GM18520 (cell line): ENCODE data around the gene FILIP1.
A peak's percentile ranks its signal among the peaks of the same experiment; 100 is the strongest.

Experiments
- ATAC-seq: cut with Tn5 transposase; IDR thresholded peaks from one replicate; pipeline ENCODE4 v1.9.1; 2021; ENCODE audit not compliant: unreplicated experiment

The FILIP1 gene

GRCh38 chr6:75382634-75382900 lies 111.0 kb downstream of the FILIP1 start:
- no peak for ATAC-seq

- no peak for ATAC-seq
Observed at GRCh38 chr6:75381877-75382633, 111.5 kb downstream of the FILIP1 start.

GRCh38 chr6:75379536-75379935 lies 114.1 kb downstream of the FILIP1 start:
- ATAC-seq = no peak

DNA sequence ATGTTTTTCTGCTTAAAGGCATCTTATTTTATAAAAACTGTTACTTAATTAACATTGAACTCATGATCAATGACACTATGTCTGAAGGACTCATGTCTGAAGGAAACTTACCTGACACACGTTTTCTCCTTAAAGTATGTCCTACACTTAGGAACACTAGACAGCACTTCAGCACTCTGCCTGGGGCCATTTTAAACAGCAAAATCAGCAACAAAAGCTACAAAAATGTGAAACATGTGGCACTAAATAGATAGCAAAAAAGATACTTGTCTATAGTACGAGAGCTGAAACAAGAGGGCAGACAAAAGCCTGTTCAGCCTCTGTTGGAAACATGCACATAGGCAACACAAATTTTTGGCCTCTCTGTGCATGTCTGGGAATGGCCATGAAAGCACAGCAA lies 115.5 kb downstream of the FILIP1 start:
- ATAC-seq = no peak

- no peak for ATAC-seq
Observed at GRCh38 chr6:75377386-75377785, 116.2 kb downstream of the FILIP1 start.

DNA sequence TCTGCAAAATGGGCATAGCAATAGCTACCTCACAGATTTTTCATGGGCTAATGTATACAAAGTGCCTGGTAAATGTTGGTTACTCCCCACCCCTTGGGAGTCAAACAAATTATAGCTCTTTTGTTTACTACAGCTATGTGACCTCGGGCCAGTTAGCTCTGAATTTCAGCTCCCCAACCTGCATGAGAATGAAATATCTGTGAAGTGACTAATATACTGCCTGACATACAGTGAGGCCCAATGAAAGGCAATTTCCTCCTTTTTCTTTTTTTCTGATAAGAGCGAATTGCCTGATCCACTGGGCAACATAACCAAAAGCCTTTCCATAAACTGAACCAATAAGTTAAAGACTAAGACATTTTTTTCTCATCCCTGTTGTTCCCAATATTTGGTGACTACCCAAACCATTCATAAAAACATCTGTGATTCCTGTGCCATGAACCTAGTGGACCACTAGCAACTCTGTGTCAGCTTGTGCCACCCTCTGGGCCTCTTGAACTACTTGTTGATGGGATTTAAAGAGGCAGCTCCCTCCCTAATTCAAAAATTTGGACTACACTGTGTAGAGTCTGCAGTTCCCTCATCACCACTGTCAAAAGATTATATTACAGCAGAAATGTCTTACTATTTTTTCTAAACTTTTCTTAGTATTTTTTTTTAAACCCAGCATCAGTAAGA lies 117.1 kb downstream of the FILIP1 start:
- no peak for ATAC-seq

DNA sequence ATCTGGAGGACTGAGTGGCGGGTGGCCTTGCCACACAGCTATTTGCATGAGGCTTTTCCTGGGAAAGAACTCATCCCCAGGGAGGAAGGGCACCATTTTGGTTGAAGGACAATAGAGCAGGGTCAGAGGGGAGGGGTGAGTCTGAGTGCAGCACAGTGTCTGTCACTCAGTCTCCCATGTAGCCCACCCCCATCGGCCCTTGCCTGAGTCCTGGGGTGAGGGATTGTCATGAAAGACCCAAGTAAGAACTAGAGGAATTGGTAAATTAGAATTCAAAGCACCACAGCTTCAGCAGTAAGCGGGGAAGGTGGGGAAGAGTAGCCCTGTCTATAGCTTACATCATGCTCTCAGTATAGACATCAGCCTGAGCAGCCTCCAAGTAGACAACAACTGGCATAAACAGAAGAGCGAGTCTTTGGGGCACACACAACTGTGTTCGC lies 118.6 kb downstream of the FILIP1 start:
- ATAC-seq = no peak

- no peak for ATAC-seq
Observed at GRCh38 chr6:75372884-75373283, 120.7 kb downstream of the FILIP1 start.

- no peak for ATAC-seq
Observed at GRCh38 chr6:75370011-75370410, 123.6 kb downstream of the FILIP1 start.

DNA sequence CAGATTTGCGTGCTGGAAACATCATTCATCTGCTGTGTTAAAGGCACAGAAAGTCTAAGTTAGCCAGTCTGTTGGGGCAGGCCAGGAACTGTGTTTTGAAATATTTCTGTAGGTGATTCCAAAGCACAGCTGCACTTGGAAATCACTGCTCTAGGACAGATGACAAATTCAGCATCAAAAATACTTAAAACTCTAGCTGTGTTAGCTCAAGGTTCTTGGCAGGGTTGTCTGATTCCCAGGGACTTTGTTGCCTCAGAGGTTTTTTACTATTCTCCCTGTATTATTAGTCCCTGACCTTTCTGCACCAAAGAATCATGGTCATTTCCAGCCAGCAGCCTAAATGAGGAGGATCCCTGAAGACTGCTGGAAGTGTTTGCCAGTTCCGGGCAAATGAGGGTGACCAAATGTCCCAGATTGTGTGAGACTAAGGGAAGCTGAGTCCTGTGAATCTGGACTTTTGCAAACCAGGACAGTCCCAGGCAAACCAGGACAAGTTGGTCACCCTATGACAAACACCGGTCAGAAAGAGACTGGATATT lies 124.7 kb downstream of the FILIP1 start:
- no peak for ATAC-seq

GRCh38 chr6:75368151-75368779 lies 125.3 kb downstream of the FILIP1 start:
- ATAC-seq = no peak

DNA sequence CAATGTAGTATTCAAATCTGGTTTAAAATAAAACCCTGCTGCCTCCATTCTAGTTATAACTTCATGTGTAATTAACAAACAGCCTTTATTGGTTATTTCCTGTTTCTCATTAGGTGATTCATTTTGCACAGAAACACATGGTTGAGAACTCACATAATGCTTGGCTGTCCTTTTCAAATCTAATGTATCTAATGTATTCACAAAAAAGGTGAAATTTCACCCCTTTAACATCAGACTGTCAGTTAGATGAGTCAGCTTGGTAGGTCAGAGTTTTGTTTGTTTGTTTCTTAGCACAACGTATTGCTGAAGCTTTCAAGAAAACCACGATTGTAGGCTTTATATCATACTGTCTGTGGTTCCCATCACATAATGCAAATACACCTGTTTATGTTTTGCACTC lies 130.3 kb downstream of the FILIP1 start:
- peak; percentile 69 for ATAC-seq

GRCh38 chr6:75353644-75354043 lies 140.0 kb downstream of the FILIP1 start:
- no peak for ATAC-seq

- no peak for ATAC-seq
Observed at GRCh38 chr6:75351570-75351969, 142.0 kb downstream of the FILIP1 start.

GRCh38 chr6:75350808-75351207 lies 142.8 kb downstream of the FILIP1 start:
- ATAC-seq = no peak

GRCh38 chr6:75350156-75350555 lies 143.4 kb downstream of the FILIP1 start:
- no peak for ATAC-seq

DNA sequence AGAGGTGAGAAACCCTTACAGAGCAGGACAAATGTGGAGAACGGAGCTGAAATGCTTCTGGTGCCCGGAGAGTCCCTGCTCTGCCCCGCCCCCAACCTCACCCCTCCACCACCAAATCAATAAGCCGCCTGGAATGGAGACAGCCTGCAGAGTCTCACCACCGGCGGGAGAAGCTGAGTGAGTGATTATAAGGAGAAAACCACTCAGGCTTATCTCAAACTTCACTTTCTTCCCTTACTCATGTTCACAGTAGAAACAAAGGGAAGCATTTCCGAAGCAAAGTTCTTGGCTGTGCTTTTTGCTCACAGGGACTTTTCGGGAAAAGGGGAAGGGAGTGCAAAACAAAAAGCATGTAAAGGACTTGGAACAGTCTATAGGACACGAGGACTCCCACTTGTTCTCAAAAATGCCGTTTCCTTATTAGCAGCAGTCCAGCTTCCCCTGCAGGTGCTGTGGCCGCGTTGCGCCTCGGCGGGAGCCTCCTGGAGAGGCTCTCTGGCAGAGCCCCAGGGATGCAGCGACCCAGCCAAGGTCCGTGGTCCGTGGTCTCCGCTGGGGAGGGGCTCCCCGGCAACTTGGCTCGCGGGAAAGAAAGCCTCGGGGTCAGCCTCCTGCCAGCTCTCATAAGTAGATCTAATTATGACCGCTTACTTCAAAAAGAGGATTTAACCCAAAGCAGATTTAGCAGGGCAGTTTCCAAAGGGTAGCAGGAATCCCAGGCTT lies 144.2 kb downstream of the FILIP1 start:
- no peak for ATAC-seq

GRCh38 chr6:75348882-75349261 lies 144.7 kb downstream of the FILIP1 start:
- ATAC-seq = no peak

DNA sequence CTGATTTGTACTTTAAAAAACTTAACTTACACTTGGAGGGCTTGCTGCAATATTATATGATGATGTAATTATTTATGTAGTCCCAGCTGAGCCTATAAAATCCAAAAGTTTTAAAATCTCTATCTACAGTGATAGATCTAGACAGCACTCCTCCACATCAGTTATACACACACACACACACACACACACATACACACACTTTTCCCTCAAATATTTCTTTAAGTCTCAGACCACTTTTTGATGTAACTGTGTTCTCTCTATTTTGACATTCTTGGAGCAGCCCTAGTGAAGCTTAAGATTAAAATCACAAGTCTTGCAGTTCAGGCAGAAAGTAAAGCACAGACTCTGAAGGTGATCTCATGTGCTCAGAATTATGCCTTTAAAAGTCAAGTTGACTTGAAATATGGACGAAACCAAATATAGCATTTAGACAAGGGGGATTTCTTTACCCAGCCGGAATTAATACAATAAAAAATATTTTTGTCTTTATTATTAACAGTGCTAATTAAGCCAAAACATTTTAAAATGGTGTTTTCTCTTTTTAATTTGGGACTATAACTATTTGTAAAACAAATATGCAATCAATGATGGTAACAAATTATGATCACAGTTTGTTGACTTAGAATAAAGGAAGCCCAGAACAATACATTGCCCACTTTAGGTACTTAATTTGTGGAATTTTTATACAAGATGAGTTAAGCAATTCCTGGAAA lies 145.5 kb downstream of the FILIP1 start:
- no peak for ATAC-seq

- ATAC-seq = no peak
Observed at GRCh38 chr6:75345413-75345812, 148.2 kb downstream of the FILIP1 start.

- ATAC-seq = no peak
Observed at GRCh38 chr6:75344455-75344854, 149.1 kb downstream of the FILIP1 start.
